ENCODE measurements around the gene CDK2. TPM values are rescaled to one million over a fixed set of nuclear protein-coding genes. Genes with fewer than 3 reads are reported as not detected.
"Not testable (repeated sequence)": the region's sequence is repeated elsewhere in the genome, so short reads cannot be mapped to it uniquely, and the experiment has no call there.

CDK2 gene
- total RNA-seq, 2 donors from 2014 or later: 101 to 104 TPM

DNA sequence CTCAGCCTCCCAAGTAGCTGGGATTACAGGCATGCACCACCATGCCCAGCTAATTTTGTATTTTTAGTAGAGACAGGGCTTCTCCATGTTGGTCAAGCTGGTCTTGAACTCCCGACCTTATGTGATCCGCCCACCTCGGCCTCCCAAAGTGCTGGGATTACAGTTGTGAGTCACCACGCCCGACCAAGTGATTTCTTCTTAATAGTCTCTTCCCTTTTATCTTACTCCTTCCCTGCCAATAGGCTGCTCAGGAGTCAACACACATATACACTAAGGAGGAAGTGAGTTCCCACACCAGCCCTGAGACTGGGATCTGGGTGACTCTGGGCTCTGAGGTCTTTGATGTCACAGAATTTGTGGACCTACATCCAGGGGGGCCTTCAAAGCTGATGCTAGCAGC lies 36.7 kb downstream of the CDK2 start:
- H3K27me3 Mint-ChIP-seq; H3K4me1 Mint-ChIP-seq; H3K9me3 Mint-ChIP-seq; H3K4me3 Mint-ChIP-seq; H3K27ac Mint-ChIP-seq; H3K36me3 Mint-ChIP-seq (ENCODE audit: low read depth); ATAC-seq (replicated peaks): not testable (repeated sequence)

DNA sequence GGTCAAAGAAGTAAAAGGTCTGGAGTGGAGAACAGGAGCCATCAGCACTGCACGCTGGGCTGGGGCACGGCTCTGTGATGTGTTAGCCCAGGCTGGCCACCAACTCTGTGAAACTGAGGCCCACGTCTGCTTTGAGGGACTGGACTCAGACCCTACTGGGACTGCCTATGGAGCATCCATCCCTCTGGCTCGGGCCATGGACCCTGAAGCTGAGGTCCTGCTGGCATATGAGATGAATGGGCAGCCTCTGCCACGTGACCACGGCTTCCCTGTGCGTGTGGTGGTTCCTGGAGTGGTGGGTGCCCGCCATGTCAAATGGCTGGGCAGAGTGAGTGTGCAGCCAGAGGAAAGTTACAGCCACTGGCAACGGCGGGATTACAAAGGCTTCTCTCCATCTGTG lies 37.6 kb downstream of the CDK2 start:
- Mint-ChIP-seq H3K4me1 (peaks cover 11% of the 10 kb centered on the region), H3K36me3 (ENCODE audit: low read depth) (no peaks in the 10 kb centered on the region), H3K27me3 (no peaks in the 10 kb centered on the region), H3K27ac (no peak overlapping the region), H3K9me3 (no peaks in the 10 kb centered on the region), H3K4me3 (no peak overlapping the region)
- ATAC-seq (replicated peaks): no peak

DNA sequence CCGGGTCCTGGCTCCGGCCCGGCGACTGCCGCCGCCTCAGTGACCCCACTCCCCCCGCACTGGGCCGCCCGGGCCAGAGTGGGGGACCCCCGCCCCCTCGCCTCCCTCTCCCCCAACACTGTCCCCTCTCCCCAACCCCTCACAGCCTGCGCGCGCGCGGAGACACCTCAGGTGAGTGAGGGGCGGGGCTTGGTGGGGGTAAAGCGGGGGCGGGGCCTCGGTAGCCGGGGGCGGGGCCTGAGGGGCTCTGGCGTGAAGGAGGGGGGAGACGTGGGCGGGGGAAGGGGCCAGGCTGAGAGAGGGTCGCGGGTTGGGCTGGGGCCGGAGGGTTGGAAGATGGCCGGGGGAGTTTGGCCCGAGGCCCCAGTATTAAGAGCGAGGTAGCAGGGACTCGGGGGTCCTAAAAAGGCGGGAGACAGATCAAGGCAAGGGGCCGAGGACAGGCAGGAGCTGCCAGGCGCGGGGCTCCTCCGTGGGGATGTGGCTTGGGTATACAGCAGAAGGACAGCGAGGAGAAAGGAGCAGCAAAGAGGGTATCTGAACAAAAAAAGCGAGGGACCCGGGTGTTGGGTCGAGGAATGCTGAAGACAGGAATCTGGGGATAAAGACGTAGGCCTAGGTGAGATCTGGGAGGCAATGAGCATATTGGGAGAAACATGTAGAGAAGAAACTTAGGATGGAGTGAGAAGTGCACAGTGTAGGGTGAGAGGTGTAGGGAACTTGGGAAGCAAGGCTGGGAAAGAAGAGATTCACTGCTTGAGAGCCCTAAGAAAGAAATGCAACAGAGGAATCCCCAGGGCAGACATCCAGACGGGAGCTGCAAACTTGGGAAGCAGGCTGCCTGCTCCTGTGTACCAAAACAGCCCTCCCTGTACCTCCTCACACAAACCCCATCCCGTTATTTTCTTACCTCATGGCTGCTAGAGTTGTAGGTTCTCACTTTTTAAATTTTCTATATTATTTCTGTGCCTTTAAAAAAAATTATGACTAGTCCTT lies 41.2 kb downstream of the CDK2 start:
- peak overlapping the region; percentile 84 for H3K27ac Mint-ChIP-seq
- no peaks in the 10 kb centered on the region for H3K27me3 Mint-ChIP-seq
- ATAC-seq (replicated peaks): peak; percentile 83
- H3K9me3 Mint-ChIP-seq: no peaks in the 10 kb centered on the region
- H3K36me3 Mint-ChIP-seq (ENCODE audit: low read depth): no peaks in the 10 kb centered on the region
- H3K4me3 Mint-ChIP-seq: peak overlapping the region; percentile 87
- H3K4me1 Mint-ChIP-seq: peaks cover 11% of the 10 kb centered on the region

- H3K4me3 Mint-ChIP-seq: no peak overlapping the region
- ATAC-seq (replicated peaks): no peak
- H3K36me3 Mint-ChIP-seq (ENCODE audit: low read depth): no peaks in the 10 kb centered on the region
- no peaks in the 10 kb centered on the region for H3K27me3 Mint-ChIP-seq
- H3K27ac Mint-ChIP-seq: no peak overlapping the region
- no peaks in the 10 kb centered on the region for H3K9me3 Mint-ChIP-seq
- H3K4me1 Mint-ChIP-seq: peaks cover 11% of the 10 kb centered on the region
These were observed 43.5 kb downstream of the CDK2 start for GRCh38 chr12:56010111-56010570.

- no peaks in the 10 kb centered on the region for H3K36me3 Mint-ChIP-seq (ENCODE audit: low read depth)
- H3K9me3 Mint-ChIP-seq: no peaks in the 10 kb centered on the region
- H3K27me3 Mint-ChIP-seq: no peaks in the 10 kb centered on the region
- H3K4me3 Mint-ChIP-seq: no peak overlapping the region
- H3K4me1 Mint-ChIP-seq: peaks cover 18% of the 10 kb centered on the region
- ATAC-seq (replicated peaks): no peak
- peak overlapping the region; percentile 33 for H3K27ac Mint-ChIP-seq
These were observed 45.0 kb downstream of the CDK2 start for GRCh38 chr12:56011509-56012090.

DNA sequence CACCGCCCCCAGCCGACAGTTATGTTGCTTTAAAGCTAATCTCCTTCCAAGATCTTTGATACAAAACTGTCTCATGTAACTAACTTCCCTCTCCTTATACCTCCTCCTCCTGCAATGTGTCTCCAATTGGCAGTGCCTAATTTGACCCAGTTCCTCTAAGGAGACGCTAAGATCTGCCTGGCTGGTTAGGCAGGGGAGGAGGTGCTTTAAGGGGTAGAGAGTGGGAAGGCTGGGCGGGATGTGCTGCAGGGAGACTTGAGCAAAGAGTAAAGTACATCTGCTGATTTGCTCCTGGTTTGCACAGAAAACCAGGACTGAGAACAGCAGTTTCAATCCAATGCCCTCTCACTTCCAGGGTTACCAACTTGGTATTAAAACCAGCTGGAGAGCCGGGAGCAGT lies 46.9 kb downstream of the CDK2 start:
- Mint-ChIP-seq H3K4me1 (peaks cover 13% of the 10 kb centered on the region), H3K27ac (no peak overlapping the region), H3K4me3 (no peak overlapping the region), H3K36me3 (ENCODE audit: low read depth) (no peaks in the 10 kb centered on the region), H3K27me3 (no peaks in the 10 kb centered on the region), H3K9me3 (no peaks in the 10 kb centered on the region)
- ATAC-seq (replicated peaks): no peak

GRCh38 chr12:56014205-56014604 lies 47.6 kb downstream of the CDK2 start:
- no peak for ATAC-seq (replicated peaks)
- Mint-ChIP-seq H3K4me3 (no peak overlapping the region), H3K36me3 (ENCODE audit: low read depth) (no peaks in the 10 kb centered on the region), H3K27ac (no peak overlapping the region), H3K4me1 (peaks cover 8% of the 10 kb centered on the region), H3K9me3 (no peaks in the 10 kb centered on the region), H3K27me3 (no peaks in the 10 kb centered on the region)

GRCh38 chr12:56017181-56017580 lies 50.6 kb downstream of the CDK2 start:
- Mint-ChIP-seq H3K4me3 (no peak overlapping the region), H3K4me1 (peaks cover 14% of the 10 kb centered on the region), H3K9me3 (no peaks in the 10 kb centered on the region), H3K36me3 (ENCODE audit: low read depth) (peaks cover 7% of the 10 kb centered on the region), H3K27ac (no peak overlapping the region), H3K27me3 (no peaks in the 10 kb centered on the region)
- ATAC-seq (replicated peaks): no peak

DNA sequence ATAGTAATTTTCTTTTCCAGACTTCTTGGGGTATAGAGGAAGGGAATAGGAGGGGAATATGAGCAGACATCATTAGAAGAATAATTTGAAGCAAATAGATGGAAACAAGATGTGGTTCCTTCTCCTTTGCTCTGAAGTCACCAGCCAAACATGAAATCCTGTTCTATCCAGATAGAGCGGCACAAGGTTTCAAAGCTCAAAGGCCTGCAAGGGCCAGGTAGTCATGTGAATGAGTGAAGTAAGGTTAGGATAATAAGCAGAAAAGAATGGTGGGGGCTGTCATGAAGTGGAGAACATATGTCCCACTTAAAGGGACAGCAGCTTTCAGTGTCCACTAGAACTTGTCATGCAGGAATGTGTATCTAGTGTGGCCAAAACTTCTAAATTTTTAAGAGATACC lies 51.7 kb downstream of the CDK2 start:
- Mint-ChIP-seq H3K9me3 (no peaks in the 10 kb centered on the region), H3K36me3 (ENCODE audit: low read depth) (peaks cover 10% of the 10 kb centered on the region), H3K27ac (no peak overlapping the region), H3K4me1 (peaks cover 14% of the 10 kb centered on the region), H3K27me3 (no peaks in the 10 kb centered on the region), H3K4me3 (no peak overlapping the region)
- no peak for ATAC-seq (replicated peaks)

- ATAC-seq (replicated peaks): peak; percentile 45
- no peaks in the 10 kb centered on the region for H3K27me3 Mint-ChIP-seq
- peak within 1 kb of the TSS; percentile 97 for H3K27ac Mint-ChIP-seq
- peak within 1 kb of the TSS; percentile 98 for H3K4me3 Mint-ChIP-seq
- H3K4me1 Mint-ChIP-seq: peaks cover 17% of the 10 kb centered on the region
- H3K36me3 Mint-ChIP-seq (ENCODE audit: low read depth): peaks cover 27% of the 10 kb centered on the region
- H3K9me3 Mint-ChIP-seq: no peaks in the 10 kb centered on the region
These were observed 54.0 kb downstream of the CDK2 start, which contains the start of gene IKZF4 for GRCh38 chr12:56020423-56021184. IKZF4 (plus strand) TSS chr12:56021043; CDS start chr12:56021494, 451 bp downstream.

GRCh38 chr12:56021889-56022497 lies 55.4 kb downstream of the CDK2 start:
- peak; percentile 5 for ATAC-seq (replicated peaks)
- no peaks in the 10 kb centered on the region for H3K9me3 Mint-ChIP-seq
- peak overlapping the region; percentile 97 for H3K27ac Mint-ChIP-seq
- H3K27me3 Mint-ChIP-seq: no peaks in the 10 kb centered on the region
- H3K36me3 Mint-ChIP-seq (ENCODE audit: low read depth): peaks cover 41% of the 10 kb centered on the region
- peaks cover 12% of the 10 kb centered on the region for H3K4me1 Mint-ChIP-seq
- H3K4me3 Mint-ChIP-seq: peak overlapping the region; percentile 98

Data from activated T-helper 17 cell treated with anti-CD3 and anti-CD28 coated beads, Interleukin-2, amount 50 U/mL, for 72 hours (primary cell).